ENCODE data around the gene TRERF1.

- TF ChIP-seq CTCF (IDR thresholded peaks at IDR 0.05; ENCODE audit: control extremely low read depth in 1 of 3, insufficient read depth in 1 of 3, low read depth in 1 of 3, low read length in 3 of 3) (peak; percentile 2 to 46 (median 45)), RAD21 (IDR thresholded peaks at IDR 0.05 in 1 of 2, conservative IDR thresholded peaks at IDR 0.05 in 1 of 2; ENCODE audit: low read depth in 2 of 2, low read length in 2 of 2) (peak; percentile 35 to 50)
- TF ChIP-seq, protein P1, sequence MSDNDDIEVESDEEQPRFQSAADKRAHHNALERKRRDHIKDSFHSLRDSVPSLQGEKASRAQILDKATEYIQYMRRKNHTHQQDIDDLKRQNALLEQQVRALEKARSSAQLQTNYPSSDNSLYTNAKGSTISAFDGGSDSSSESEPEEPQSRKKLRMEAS (IDR thresholded peaks at IDR 0.05), result no peak
Observed at GRCh38 chr6:42230345-42231321, 221.1 kb downstream of the TRERF1 start.

Data from H1 (cell line).